Inferior parietal cortex (tissue), 1 donor: ENCODE results near the gene RPH3AL.

Source experiments
- DNase-seq: peaks from one replicate; pipeline ENCODE4 v3.0.0-alpha.2; 2016; ENCODE audit errors: extremely low spot score

The RPH3AL gene

GRCh38 chr17:301681-302299 is 50.8 kb downstream of the RPH3AL start:
- DNase-seq, result no peak

DNA sequence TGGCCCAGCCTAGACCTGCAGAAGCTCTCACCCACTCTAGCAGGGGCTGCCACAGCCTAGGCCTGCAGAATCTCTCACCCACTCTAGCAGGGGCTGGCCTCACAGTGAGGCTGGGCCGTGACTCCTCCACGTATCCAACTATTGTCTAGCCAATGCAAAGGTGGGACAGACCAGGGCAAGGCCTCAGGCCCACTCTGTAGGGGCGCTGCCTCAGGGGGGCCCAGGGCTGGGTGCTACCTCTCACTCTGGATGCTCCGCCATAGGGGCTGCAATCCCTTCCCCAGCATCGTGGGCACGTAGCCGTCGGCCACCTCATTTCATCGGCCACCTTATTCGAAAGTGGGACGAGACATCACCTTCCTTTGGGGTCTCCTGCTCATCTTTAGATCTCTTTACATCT is 51.7 kb downstream of the RPH3AL start:
- DNase-seq, result no peak

DNA sequence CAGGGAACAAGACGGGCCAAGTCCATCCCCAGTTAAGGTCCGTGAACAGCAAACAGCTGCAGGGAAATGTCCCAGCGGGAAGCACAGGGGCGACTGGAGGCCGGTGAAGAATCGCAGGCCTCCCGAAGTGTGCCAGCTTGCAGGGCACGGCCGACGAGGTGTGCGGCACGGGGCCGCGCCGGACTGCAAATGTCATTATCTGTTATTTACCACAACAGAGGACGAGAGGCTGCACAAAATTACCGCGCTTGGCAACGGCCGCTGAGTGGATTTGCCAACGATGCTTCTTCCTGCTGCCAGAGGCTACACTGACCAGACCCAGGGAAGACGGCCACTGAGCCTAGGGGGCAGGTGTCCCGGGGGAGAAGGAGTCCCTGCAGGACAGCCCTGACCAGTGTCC is 53.1 kb downstream of the RPH3AL start:
- DNase-seq, result no peak

GRCh38 chr17:298791-299450 is 53.7 kb downstream of the RPH3AL start:
- no peak for DNase-seq

GRCh38 chr17:297758-298157 is 54.8 kb downstream of the RPH3AL start:
- DNase-seq, result no peak

- DNase-seq, result no peak
Observed at GRCh38 chr17:296906-297690, 55.5 kb downstream of the RPH3AL start.

DNA sequence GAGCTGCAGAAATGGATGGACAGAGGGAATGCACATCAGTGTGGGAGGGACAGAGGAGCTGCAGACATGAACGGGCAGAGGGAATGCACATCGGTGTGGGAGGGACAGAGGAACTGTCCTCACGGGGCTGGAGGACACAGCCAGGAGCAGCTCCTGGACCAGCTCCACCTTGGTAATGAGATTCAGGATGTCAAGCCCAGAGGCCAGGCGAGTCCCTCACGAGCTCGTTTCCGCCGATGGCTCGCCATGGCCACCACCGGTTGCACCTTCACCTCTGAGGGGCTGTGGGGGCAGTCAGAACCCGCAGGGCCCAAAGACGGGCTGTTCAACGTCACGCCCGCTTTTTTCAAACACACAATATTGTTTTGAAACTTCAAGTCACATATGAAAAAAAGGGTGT is 56.2 kb downstream of the RPH3AL start:
- no peak for DNase-seq

DNA sequence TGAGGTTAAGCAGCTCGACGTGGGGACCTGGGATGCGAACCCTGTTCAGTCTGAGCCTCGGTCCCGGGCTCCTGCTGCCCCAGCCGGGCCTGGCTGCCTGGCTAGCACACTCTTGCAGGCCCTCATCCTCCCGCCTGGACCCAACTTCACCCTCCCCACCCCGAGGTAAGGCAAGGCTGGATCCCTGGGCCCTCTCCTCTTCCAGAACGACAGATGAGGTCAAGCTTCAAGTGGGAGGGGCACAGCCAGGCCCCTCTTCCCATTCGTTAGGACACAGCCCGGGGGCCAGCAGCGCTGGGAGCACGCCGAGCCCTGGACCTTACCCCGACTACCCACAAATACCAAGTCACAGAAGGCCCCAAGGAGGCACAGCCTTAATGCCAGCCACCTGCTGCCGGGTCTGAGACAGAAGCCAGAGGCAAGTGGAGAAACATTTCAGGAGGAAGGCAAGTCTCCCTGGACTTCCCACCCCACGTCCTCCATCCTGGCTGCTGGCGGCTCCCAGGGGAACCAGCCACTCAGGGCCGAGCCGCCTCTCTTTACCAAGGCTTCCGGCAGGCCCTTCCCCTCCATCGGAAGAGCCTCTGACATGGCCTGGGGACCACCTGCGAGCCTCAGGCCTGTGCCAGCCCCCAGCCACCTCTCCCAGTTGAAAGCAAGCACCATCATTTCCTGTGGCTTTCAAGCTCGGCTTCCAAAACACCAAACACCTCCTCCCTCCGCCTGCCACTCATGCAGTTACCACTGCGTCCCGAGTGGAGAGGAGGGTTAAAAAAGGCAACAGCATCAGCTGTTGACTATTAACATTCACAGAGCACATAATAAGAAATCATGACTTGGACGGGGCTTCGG is 59.9 kb downstream of the RPH3AL start:
- DNase-seq, result no peak

DNA sequence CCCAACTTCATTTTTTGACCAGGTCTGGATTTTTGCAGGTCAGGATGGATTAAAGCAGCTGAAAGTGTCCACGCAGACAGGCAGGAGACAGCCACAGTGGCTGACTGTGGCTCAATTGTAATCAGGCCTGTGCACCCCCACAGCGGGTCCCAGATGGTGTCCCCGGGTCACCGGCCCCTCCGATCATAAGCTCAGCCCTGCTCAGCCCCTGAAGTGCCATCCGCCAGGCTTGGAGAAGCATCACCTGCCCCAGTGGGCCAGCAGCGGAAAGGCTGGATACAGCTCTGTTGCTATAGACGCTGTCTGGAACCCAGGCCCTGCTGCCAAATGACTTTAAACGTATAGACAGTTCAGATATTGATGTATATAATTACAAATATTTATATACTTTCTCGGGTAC is 60.6 kb downstream of the RPH3AL start:
- DNase-seq, result no peak

DNA sequence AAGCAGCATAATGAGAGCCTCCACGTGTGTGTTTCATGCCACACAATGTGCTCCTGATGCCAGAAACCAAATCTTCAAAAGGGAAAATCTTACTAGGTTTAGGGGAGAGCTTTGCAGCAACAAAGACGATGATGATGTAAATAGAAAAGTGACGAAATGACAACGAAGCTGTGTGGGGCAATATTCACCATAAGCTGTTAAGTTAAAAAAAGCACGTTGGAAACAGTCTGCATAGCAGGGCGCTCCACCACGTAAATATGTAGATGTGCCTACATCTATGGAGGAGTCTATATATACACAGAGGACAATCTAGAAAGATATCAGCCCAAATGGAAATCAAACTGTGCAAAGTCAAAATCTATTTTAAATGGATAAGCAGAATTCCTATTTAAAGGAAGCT is 61.0 kb downstream of the RPH3AL start:
- no peak for DNase-seq

GRCh38 chr17:290626-291025 is 62.0 kb downstream of the RPH3AL start:
- DNase-seq, result no peak

DNA sequence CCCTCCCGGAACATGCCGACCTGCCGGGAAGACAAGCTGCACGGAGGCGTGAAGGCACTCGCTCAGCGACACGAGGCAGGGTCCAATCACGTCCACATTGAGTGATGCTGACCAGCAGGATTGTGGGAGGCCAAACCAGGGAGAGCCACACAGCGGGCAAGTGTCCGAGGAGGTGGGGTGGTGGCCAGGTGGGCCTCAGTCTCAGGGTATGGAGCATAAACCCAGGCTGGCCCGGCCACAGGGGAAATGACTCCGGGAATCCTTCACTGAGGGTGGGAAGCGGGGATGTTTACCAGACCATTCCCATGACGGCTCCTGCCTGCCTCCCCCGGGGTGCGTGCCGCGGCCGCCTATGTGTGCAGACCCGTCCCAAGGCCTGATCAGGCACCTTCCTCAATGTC is 62.5 kb downstream of the RPH3AL start:
- DNase-seq, result no peak

- no peak for DNase-seq
Observed at GRCh38 chr17:289409-289808, 63.2 kb downstream of the RPH3AL start.

- DNase-seq, result no peak
Observed at GRCh38 chr17:288802-289356, 63.7 kb downstream of the RPH3AL start.

DNA sequence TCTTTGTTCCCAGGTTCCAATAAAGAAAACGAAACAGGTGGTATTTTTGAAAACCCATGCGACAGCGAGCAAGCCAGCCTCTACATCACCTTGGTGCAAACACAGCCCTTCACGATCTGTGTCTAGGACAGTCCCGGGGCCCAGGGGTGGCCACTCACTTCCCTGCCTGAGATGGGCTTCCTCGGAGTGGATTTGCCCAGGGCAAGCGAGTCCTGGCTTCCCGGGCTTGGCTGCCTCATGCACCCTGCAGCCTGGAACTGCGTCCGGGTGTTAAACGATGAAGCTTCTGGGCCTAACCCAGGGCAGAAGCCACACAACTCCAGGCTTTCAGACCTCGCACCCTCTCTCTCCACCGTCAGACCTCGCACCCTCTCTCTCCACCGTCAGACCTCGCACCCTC is 66.0 kb downstream of the RPH3AL start:
- DNase-seq, result no peak

DNA sequence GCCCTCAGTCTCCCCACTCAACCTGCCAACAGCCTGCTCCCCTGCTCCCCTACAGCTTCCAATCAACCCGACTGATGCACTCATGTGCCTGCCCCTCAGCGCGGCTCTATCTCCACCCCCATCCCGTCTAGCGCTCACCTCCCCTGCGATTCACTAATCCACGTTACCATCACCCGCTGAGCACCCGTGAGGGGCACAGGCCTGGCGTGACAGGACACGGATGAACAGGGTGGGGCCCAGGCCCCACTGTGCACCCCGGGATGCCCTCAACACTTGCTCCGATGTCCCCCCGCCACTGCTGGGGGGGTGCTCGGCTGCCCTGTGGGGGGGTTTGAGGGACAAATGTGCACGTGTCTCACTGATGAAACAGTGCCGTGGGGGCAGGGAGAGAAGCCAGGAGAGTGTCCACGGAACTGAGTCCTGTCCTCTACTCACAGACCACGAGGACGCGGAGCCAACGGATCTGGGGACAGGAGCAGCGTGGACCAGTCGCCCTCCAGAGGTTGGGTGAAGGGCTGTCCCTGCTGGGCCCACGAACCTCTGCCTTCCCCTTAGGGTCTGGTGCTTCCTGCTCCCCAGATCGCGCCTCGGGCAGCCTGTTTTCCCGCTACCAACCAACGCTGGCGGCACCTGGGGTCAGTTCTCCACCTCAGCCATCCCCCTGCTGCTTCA is 66.7 kb downstream of the RPH3AL start:
- no peak for DNase-seq

DNA sequence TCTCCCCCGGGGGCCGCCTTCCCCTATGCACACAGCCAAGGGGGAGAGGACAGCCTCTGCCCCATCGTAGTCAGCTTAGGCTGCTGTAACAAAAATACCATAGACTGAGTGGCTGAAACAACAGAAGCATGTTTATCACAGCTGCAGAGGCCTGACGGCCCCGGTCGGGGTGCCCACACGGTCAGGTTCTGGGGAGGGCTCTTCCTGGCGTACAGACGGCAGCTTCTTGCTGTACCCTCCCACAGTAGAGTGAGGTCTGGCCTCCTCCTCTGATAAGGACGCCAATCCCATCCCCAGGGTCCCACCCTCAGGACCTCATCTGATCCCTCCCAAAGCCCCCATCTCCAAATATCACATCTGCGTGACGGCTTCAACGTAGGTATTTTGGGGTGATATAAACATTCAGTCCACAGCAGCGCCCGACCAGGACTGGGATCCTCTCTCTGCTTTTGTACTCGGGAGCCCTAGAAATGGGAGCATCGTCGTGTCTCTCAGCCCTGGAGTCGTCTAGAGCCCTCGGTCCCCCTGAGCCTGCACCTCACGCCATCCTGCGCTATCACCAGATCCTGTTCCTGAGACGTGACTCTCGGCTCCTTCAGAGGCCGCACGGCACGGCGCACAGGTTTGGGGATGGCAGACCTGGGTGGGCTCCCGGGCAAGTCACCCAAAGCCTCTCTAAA is 67.8 kb downstream of the RPH3AL start:
- DNase-seq, result no peak

DNA sequence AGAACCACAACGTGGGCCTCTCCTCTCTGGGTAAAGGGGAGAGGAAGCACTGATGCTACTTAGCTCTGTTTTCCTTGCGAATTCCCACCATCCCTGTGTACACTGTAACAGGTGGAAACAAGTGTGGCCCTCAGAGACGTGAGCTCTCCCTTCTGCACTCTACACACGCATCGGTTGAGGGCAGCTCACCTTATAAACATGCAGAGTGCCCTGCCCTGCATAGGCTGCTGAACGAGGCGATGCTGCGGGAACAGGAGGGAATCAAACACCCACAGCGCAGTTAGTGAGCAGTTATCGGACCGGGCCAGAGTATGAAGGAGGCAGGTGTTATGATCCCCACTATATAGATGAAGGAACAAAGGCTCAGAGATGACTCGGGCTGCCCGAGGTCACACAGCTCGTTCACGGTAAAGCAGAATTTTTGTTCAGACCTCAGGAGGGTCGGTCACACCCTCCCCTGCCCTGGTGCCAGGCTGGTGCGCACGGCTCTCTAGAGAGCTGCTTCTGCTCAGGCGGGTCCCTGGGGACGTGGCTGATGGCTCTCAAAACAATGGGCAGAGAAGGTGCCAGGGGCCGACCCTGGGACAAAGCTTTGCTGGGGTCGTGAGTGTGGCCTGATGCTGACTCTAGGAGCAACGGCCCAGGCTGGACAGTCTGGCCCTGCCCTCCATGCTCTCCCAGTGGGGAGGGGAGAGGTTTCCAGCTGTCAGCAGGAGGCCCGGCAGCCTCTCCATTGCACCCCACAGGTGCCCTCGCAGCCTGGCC is 68.5 kb downstream of the RPH3AL start:
- no peak for DNase-seq

DNA sequence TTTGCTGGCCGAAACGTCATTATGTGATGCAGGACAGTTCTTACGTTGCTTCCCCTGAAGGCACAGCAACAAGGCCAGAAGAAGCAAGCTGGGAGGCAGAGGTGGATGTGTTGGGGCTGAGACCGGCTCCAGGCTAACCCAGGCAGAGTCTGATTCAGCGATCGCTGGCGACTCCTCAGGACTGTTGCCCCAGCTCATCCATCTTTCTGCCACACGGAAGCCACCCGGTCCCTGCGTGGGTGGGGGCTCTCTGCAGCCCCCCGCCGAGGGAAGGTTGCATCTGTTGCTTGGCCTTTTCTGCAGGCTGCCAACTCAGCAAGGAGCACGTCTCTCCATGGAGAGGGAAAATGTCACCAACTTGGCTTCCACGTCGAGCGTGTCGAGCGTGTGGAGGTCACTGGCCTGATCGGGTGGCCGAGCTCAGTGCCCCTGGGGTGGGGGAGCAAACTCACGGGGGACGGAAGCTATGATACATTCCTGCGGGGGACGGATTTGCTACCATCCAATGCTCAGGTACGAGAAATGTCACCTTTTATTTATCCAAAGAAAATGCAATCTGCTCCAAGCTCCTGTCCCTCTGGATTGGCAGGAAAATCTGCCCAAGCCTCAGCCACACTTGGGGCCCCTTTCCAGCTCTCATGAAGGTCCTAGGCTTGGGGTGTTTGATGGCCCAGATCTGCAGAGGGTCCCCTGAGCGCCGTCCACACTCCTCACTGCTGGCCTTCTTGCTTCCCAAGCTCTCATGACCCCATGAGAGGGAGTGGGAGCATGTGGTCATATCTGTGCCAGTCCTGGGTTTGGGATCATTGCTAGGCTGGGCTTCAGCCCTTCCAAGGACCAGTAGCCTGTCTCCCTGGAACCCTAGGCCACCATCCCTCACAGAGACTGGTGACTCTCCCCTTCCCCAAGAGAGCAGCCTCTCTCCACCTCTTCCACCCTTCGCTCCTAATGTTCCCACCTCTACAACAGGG is 69.4 kb downstream of the RPH3AL start:
- DNase-seq, result no peak
